ENCODE measurements around the gene CCDC85C.

Gene CCDC85C

GRCh38 chr14:99466758-99467157, 137.2 kb downstream of the CCDC85C start:
- TF ChIP-seq CTCF (conservative IDR thresholded peaks at IDR 0.05; ENCODE audit: low read depth, low read length): no peak
- H4K20me1 ChIP-seq (ENCODE audit: insufficient read depth): no peaks in the 10 kb centered on the region

DNA sequence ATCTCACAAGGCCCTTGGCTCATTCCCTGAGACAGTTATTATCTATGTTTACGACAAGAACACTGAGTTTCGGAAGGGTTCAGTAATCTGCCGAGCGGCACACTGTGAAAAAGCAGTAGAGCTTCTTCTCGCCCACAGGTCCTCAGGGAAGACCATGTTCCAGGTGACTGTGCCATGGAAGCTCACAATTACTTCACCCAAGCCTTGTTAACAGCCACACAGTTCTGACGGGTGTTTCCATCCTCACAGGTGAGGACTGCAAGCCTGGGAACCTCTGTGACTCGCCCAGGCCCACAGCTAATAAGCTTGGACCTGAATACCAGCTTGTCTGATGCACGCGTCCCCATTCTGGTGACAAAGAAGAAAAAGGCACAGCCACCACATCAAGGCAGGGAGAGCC, 138.7 kb downstream of the CCDC85C start:
- H3K4me3 ChIP-seq (IDR thresholded peaks at IDR 0.05; ENCODE audit: insufficient read depth, low read depth, low read length): no peak overlapping the region
- no peak for TF ChIP-seq CTCF (conservative IDR thresholded peaks at IDR 0.05; ENCODE audit: low read depth, low read length)
- H3K79me2 ChIP-seq (ENCODE audit: insufficient read depth, low read depth): peaks cover 18% of the 10 kb centered on the region; the same call in 1 of the 2 replicates
- H3K4me1 ChIP-seq (ENCODE audit: low read depth, poor library complexity, severe bottlenecking): no peaks in the 10 kb centered on the region
- no peaks in the 10 kb centered on the region for H4K20me1 ChIP-seq (ENCODE audit: insufficient read depth)
- H3K4me2 ChIP-seq: no peak overlapping the region
- H3K9ac ChIP-seq: no peak overlapping the region
- no peaks in the 10 kb centered on the region; the same call in 1 of the 2 replicates for H3K36me3 ChIP-seq (ENCODE audit: insufficient read depth)
- no peak overlapping the region for H2AFZ ChIP-seq (ENCODE audit: low read depth)
- H3K27me3 ChIP-seq (ENCODE audit: insufficient read depth, low read depth): no peaks in the 10 kb centered on the region
- no peak overlapping the region for H3K27ac ChIP-seq

More at GRCh38 chr14:99466758-99467157, 137.2 kb downstream of the CCDC85C start:
- Histone ChIP-seq H3K9ac (no peak overlapping the region), H3K4me1 (ENCODE audit: low read depth, poor library complexity, severe bottlenecking) (no peaks in the 10 kb centered on the region), H3K4me3 (IDR thresholded peaks at IDR 0.05; ENCODE audit: insufficient read depth, low read depth, low read length) (no peak overlapping the region), H3K27me3 (ENCODE audit: insufficient read depth, low read depth) (no peaks in the 10 kb centered on the region), H3K4me2 (no peak overlapping the region), H3K27ac (no peak overlapping the region), H2AFZ (ENCODE audit: low read depth) (no peak overlapping the region), H3K36me3 (ENCODE audit: insufficient read depth) (no peaks in the 10 kb centered on the region; the same call in 1 of the 2 replicates), H3K79me2 (ENCODE audit: insufficient read depth, low read depth) (peaks cover 26% of the 10 kb centered on the region)

DNA sequence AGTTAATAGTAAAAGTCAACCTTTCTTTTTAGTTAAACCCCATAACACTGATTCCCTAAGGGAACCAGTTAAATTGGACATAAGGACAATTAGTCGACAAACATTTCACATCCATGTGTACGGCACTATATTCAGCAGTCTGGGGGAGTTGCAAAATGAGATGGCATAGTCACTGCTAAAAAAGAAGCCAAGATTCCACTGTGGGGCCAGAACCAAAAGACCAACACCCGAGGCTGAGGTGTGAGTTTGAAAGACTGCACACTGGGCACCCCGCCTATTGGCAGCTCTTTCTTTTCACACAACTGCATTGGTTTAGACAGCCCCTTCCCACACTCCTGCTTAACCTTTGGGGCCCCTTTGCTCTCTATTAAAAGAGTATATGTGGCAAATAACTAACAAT, 140.0 kb downstream of the CCDC85C start:
- H3K79me2 ChIP-seq (ENCODE audit: insufficient read depth, low read depth): peaks cover 14% of the 10 kb centered on the region; the same call in 1 of the 2 replicates
- no peaks in the 10 kb centered on the region; the same call in 1 of the 2 replicates for H3K36me3 ChIP-seq (ENCODE audit: insufficient read depth)

DNA sequence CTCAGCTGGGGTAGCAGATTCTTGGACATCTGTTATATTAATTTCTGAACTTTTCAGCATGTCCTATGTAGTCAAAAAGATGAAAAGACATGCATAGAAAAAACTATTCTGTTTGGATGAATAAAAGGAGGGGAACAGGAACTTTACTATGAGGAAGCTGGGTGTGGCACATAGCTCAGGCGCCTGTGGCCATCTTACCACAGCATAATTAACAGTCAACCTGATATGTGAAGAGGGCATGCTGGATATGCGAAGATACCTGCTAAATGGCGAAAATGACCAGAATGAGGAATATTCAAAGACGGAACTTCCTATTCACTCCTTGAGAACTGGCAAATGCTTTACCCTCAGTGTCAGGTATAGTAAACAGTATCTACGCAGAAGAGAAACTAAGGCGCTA, 141.8 kb downstream of the CCDC85C start:
- Histone ChIP-seq H4K20me1 (ENCODE audit: insufficient read depth) (no peaks in the 10 kb centered on the region), H3K27ac (no peak overlapping the region), H3K4me3 (IDR thresholded peaks at IDR 0.05; ENCODE audit: insufficient read depth, low read depth, low read length) (no peak overlapping the region), H2AFZ (ENCODE audit: low read depth) (no peak overlapping the region), H3K4me2 (no peak overlapping the region), H3K4me1 (ENCODE audit: low read depth, poor library complexity, severe bottlenecking) (no peaks in the 10 kb centered on the region), H3K27me3 (ENCODE audit: insufficient read depth, low read depth) (no peaks in the 10 kb centered on the region), H3K36me3 (ENCODE audit: insufficient read depth) (peaks cover 3% of the 10 kb centered on the region), H3K9ac (no peak overlapping the region), H3K79me2 (ENCODE audit: insufficient read depth, low read depth) (peaks cover 8% of the 10 kb centered on the region; the same call in 1 of the 2 replicates)
- TF ChIP-seq CTCF (conservative IDR thresholded peaks at IDR 0.05; ENCODE audit: low read depth, low read length): no peak

More for the DNA sequence above, 140.0 kb downstream of the CCDC85C start:
- no peak overlapping the region for H3K9ac ChIP-seq
- TF ChIP-seq CTCF (conservative IDR thresholded peaks at IDR 0.05; ENCODE audit: low read depth, low read length): no peak
- H3K27me3 ChIP-seq (ENCODE audit: insufficient read depth, low read depth): no peaks in the 10 kb centered on the region
- no peaks in the 10 kb centered on the region for H3K4me1 ChIP-seq (ENCODE audit: low read depth, poor library complexity, severe bottlenecking)
- no peak overlapping the region for H3K27ac ChIP-seq
- no peaks in the 10 kb centered on the region for H4K20me1 ChIP-seq (ENCODE audit: insufficient read depth)
- no peak overlapping the region for H2AFZ ChIP-seq (ENCODE audit: low read depth)
- H3K4me3 ChIP-seq (IDR thresholded peaks at IDR 0.05; ENCODE audit: insufficient read depth, low read depth, low read length): no peak overlapping the region
- H3K4me2 ChIP-seq: no peak overlapping the region

Measured in KMS-11 (cell line).